ENCODE data around the gene ADCYAP1R1.

Gene ADCYAP1R1

GRCh38 chr7:31043051-31043471 lies 9.0 kb upstream of the ADCYAP1R1 start:
- DNase-seq (ENCODE audit: low read depth): no peak

GRCh38 chr7:31044529-31044928 lies 7.6 kb upstream of the ADCYAP1R1 start:
- DNase-seq (ENCODE audit: low read depth): no peak

GRCh38 chr7:31046723-31047122 lies 5.4 kb upstream of the ADCYAP1R1 start:
- no peak for DNase-seq (ENCODE audit: low read depth)

- DNase-seq (ENCODE audit: low read depth): no peak
These were observed 4.6 kb upstream of the ADCYAP1R1 start for GRCh38 chr7:31047313-31048146.

- DNase-seq (ENCODE audit: low read depth): no peak
These were observed 2.9 kb upstream of the ADCYAP1R1 start for GRCh38 chr7:31049005-31049765.

GRCh38 chr7:31052487-31052840 lies 356 bp downstream of the ADCYAP1R1 start:
- no peak for DNase-seq (ENCODE audit: low read depth)

- no peak for DNase-seq (ENCODE audit: low read depth)
These were observed 913 bp downstream of the ADCYAP1R1 start for GRCh38 chr7:31052841-31053601.

GRCh38 chr7:31053986-31054385 lies 1.9 kb downstream of the ADCYAP1R1 start:
- no peak for DNase-seq (ENCODE audit: low read depth)

GRCh38 chr7:31054608-31055278 lies 2.6 kb downstream of the ADCYAP1R1 start:
- DNase-seq (ENCODE audit: low read depth): no peak

GRCh38 chr7:31055471-31055870 lies 3.4 kb downstream of the ADCYAP1R1 start:
- DNase-seq (ENCODE audit: low read depth): no peak

GRCh38 chr7:31056775-31057346 lies 4.8 kb downstream of the ADCYAP1R1 start:
- DNase-seq (ENCODE audit: low read depth): no peak

- DNase-seq (ENCODE audit: low read depth): no peak
These were observed 6.0 kb downstream of the ADCYAP1R1 start for GRCh38 chr7:31058122-31058521.

- DNase-seq (ENCODE audit: low read depth): no peak
These were observed 6.6 kb downstream of the ADCYAP1R1 start for GRCh38 chr7:31058688-31059087.

GRCh38 chr7:31059551-31059950 lies 7.4 kb downstream of the ADCYAP1R1 start:
- DNase-seq (ENCODE audit: low read depth): no peak

- DNase-seq (ENCODE audit: low read depth): no peak
These were observed 9.1 kb downstream of the ADCYAP1R1 start for GRCh38 chr7:31061185-31061584.

GRCh38 chr7:31062746-31063435 lies 10.8 kb downstream of the ADCYAP1R1 start:
- no peak for DNase-seq (ENCODE audit: low read depth)

- no peak for DNase-seq (ENCODE audit: low read depth)
These were observed 13.0 kb downstream of the ADCYAP1R1 start for GRCh38 chr7:31065021-31065593.

GRCh38 chr7:31065840-31066239 lies 13.7 kb downstream of the ADCYAP1R1 start:
- DNase-seq (ENCODE audit: low read depth): no peak

GRCh38 chr7:31066516-31067130 lies 14.5 kb downstream of the ADCYAP1R1 start:
- DNase-seq (ENCODE audit: low read depth): no peak

- no peak for DNase-seq (ENCODE audit: low read depth)
These were observed 15.4 kb downstream of the ADCYAP1R1 start for GRCh38 chr7:31067491-31067890.
